PC-3 (cell line): ENCODE results near the gene KRTAP10-11. TPM values are rescaled to one million over a fixed set of nuclear protein-coding genes. Genes with fewer than 3 reads are reported as not detected.

Experiments
- ATAC-seq: fragments of 200-7000 bp; cut with Tn5 transposase; 2 replicates; pipeline ENCODE4 v1.9.1; 2020; ENCODE audit warnings: mild to moderate bottlenecking, moderate library complexity
- BruUV-seq: library from RNA; stranded (reverse); fragments of 400-500 nt; replicated peaks from 2 replicates; lab custom pipeline; 2021; lab: Mats Ljungman, UMichigan
- CTCF ChIA-PET: fragments of 300-600 bp; sonication (Branson Sonifier 250); formaldehyde crosslinking; loops from one replicate; lab custom pipeline; 2022; ENCODE audit warnings: antibody characterized with exemption; lab: Charles Lee
- POLR2A ChIA-PET: fragments of 300-600 bp; sonication (Branson Sonifier 250); formaldehyde crosslinking; loops from one replicate; lab custom pipeline; 2022; ENCODE audit warnings: antibody characterized with exemption; ENCODE audit not compliant: unreplicated experiment; lab: Charles Lee
- DNase-seq: peaks from one replicate; pipeline ENCODE4 v3.0.0-alpha.2; 2015
- H2AFZ ChIP-seq: fragments of 300-600 bp; sonication (generic); 2 replicates; pipeline ENCODE4 v1.6.0; 2016; ENCODE audit warnings: antibody characterized with exemption, low read length
- H3F3A ChIP-seq: fragments of 300-600 bp; sonication (generic); one replicate; pipeline ENCODE4 v1.6.0; 2017; ENCODE audit warnings: antibody characterized with exemption, low read length, control low read depth, mild to moderate bottlenecking; ENCODE audit not compliant: unreplicated experiment
- H3K27ac ChIP-seq: fragments of 300-600 bp; sonication (generic); 2 replicates; pipeline ENCODE4 v1.5.1; 2016; ENCODE audit warnings: mild to moderate bottlenecking, low read length
- H3K27me3 ChIP-seq: fragments of 300-600 bp; sonication (generic); 2 replicates; pipeline ENCODE4 v1.6.1; 2016; ENCODE audit warnings: low read length, mixed read lengths
- H3K36me3 ChIP-seq: fragments of 300-600 bp; sonication (generic); 2 replicates; pipeline ENCODE4 v1.6.1; 2016; ENCODE audit warnings: low read depth, mixed run types, low read length, mixed read lengths
- H3K4me1 ChIP-seq: fragments of 300-600 bp; sonication (generic); 2 replicates; pipeline ENCODE4 v1.5.1; 2016; ENCODE audit warnings: low read length; ENCODE audit not compliant: insufficient read depth
- H3K4me2 ChIP-seq: fragments of 300-600 bp; sonication (generic); 2 replicates; pipeline ENCODE4 v1.6.0; 2016; ENCODE audit warnings: low read length
- H3K4me3 ChIP-seq: fragments of 300-600 bp; sonication (generic); 2 replicates; pipeline ENCODE4 v1.5.1; 2016; ENCODE audit warnings: mild to moderate bottlenecking, low read length, mixed read lengths
- H3K79me2 ChIP-seq: fragments of 300-600 bp; sonication (generic); 2 replicates; pipeline ENCODE4 v1.6.1; 2017; ENCODE audit warnings: low read length, mixed read lengths
- H3K9ac ChIP-seq: fragments of 300-600 bp; sonication (generic); 2 replicates; pipeline ENCODE4 v1.6.0; 2016; ENCODE audit warnings: mild to moderate bottlenecking, low read length
- H3K9me2 ChIP-seq: fragments of 300-600 bp; sonication (generic); replicated peaks from 2 replicates; pipeline ENCODE4 v1.6.1; 2016; ENCODE audit warnings: mixed run types, low read length, mixed read lengths
- H3K9me3 ChIP-seq: fragments of 300-600 bp; sonication (generic); 2 replicates; pipeline ENCODE4 v1.6.1; 2016; ENCODE audit warnings: low read length, mixed read lengths
- H4K20me1 ChIP-seq: fragments of 300-600 bp; sonication (generic); 2 replicates; pipeline ENCODE4 v1.6.1; 2016; ENCODE audit warnings: low read length, mixed read lengths
- EZH2 ChIP-seq: fragments of 300-600 bp; sonication (generic); IDR thresholded peaks from one replicate; pipeline ENCODE4 v1.6.1; 2017; ENCODE audit warnings: antibody characterized with exemption, mild to moderate bottlenecking, low read length; ENCODE audit not compliant: unreplicated experiment
- EZH2phosphoT487 ChIP-seq: fragments of 300-600 bp; sonication (generic); IDR thresholded peaks from 2 replicates; pipeline ENCODE4 v1.6.1; 2018; ENCODE audit warnings: mild to moderate bottlenecking, antibody characterized with exemption, low read length, borderline replicate concordance
- intact Hi-C: fragments of 100-400 bp; cut with micrococcal nuclease; formaldehyde crosslinking; loops from 2 replicates; pipeline ENCODE4 v1.9.0; 2023
- total RNA-seq: library from RNA; depleted of rRNA; stranded (reverse); fragments of >200 nt; gene quantifications from 2 replicates; pipeline ENCODE4 v1.2.3, GENCODE V29; 2014
- TF ChIP-seq, protein P1 (sequence below): fragments of 300-600 bp; sonication (generic); conservative IDR thresholded peaks from 2 replicates; pipeline ENCODE4 v1.5.1; 2017; ENCODE audit warnings: antibody characterized with exemption, low read depth, mild to moderate bottlenecking, low read length

The KRTAP10-11 gene
- total RNA-seq, 1 experiment from 2014 or later: not detected

DNA sequence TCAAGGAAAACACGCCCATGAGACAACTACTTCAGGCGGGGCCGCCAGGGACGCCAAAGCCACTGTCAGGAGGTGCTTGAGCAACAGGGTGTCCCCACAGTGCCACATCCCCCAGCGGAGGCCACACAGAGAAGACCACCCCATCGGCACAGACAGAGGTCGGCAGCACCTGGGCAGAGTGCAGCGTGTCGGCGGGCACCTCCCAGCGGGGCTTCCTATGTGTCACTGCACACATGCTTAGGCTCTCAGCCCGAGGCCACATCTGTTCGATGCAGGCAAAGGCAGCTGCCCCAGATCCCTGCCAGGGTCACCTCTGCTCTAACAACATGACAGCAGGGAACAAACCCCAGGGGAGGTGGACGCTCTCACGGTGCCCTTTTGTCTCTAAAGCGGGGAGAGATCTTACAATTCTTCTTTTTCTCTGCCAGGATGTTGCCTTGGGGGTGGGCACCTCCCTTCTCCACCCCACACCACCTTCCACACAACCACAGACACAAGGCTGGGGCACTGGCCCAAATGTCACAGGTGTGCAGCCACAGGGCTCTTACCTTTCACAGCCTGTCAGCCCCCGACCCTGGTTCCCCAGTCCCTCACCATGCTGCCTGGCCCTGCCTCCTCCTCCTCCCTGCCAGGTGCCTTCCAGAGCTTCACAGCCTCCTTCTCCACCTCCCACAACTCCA is 30.2 kb upstream of the KRTAP10-11 start:
- TF ChIP-seq EZH2phosphoT487 (no peak), EZH2 (no peak)
- TF ChIP-seq, protein P1, sequence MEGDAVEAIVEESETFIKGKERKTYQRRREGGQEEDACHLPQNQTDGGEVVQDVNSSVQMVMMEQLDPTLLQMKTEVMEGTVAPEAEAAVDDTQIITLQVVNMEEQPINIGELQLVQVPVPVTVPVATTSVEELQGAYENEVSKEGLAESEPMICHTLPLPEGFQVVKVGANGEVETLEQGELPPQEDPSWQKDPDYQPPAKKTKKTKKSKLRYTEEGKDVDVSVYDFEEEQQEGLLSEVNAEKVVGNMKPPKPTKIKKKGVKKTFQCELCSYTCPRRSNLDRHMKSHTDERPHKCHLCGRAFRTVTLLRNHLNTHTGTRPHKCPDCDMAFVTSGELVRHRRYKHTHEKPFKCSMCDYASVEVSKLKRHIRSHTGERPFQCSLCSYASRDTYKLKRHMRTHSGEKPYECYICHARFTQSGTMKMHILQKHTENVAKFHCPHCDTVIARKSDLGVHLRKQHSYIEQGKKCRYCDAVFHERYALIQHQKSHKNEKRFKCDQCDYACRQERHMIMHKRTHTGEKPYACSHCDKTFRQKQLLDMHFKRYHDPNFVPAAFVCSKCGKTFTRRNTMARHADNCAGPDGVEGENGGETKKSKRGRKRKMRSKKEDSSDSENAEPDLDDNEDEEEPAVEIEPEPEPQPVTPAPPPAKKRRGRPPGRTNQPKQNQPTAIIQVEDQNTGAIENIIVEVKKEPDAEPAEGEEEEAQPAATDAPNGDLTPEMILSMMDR: no peak
- Histone ChIP-seq H3K4me2 (no peak overlapping the region), H3K36me3 (no peaks in the 10 kb centered on the region), H3K27ac (no peak overlapping the region), H3K4me1 (no peaks in the 10 kb centered on the region), H2AFZ (no peak overlapping the region), H3F3A (no peaks in the 10 kb centered on the region), H3K79me2 (no peaks in the 10 kb centered on the region), H3K9me3 (peaks cover 7% of the 10 kb centered on the region; the same call in 1 of the 2 replicates), H3K4me3 (no peak overlapping the region), H3K27me3 (no peaks in the 10 kb centered on the region), H4K20me1 (no peaks in the 10 kb centered on the region), H3K9me2 (no peaks in the 10 kb centered on the region), H3K9ac (no peak overlapping the region)
- intact Hi-C loops: no loop called here
- ATAC-seq (no peak), DNase-seq (no peak)
- POLR2A ChIA-PET: no interaction called here
- CTCF ChIA-PET: no interaction called here
- no TSS peak for BruUV-seq

DNA sequence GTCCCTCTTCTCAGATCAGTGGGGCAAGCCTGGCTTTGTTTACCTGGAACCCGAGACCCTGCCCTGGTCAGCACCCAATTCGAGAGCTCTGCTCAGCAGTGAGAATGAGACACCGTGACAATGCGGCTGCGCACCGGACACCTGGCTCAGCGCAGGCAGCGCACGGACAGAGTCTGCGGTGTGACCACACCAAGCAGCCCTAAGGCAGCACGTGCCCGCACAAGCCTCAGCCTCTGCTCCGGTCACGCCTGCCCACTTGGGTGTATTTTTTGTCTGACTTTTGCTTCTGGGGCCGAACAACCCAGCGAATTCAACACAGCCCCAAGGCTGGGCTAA is 29.7 kb upstream of the KRTAP10-11 start:
- intact Hi-C loops: no loop called here
- Histone ChIP-seq H3K27me3 (no peaks in the 10 kb centered on the region), H3K79me2 (no peaks in the 10 kb centered on the region), H2AFZ (no peak overlapping the region), H3K4me3 (no peak overlapping the region), H3K4me1 (no peaks in the 10 kb centered on the region), H3K9me3 (peaks cover 6% of the 10 kb centered on the region; the same call in 1 of the 2 replicates), H3K9me2 (no peaks in the 10 kb centered on the region), H3K36me3 (no peaks in the 10 kb centered on the region), H3K4me2 (no peak overlapping the region), H3K9ac (no peak overlapping the region), H3K27ac (no peak overlapping the region), H4K20me1 (no peaks in the 10 kb centered on the region), H3F3A (no peaks in the 10 kb centered on the region)
- ChIA-PET POLR2A (no interaction called here), CTCF (no interaction called here)
- TF ChIP-seq, protein P1: no peak
- TF ChIP-seq EZH2phosphoT487 (no peak), EZH2 (no peak)
- BruUV-seq: no TSS peak
- no peak for DNase-seq
- ATAC-seq: no peak

DNA sequence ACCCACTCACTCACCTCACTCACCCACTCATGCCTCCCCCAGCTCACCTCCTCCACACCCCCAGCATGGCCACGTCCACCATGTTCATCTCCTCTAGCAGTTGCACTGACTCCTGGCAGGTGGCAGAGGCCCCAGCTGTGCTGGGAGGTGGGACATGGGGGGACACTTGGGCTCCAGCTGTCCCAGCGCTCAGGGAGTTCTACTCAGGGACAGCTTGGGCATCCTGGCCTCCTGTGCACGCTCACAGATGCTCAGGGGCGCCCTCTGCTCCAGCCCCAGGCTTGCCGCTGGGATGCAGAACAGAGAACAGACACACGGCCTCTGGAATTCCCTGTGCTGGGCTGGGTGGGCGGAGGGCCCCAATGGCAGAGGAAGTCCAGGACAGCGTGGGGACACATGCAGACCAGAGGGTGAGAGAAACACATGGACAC is 29.1 kb upstream of the KRTAP10-11 start:
- no peaks in the 10 kb centered on the region for H3K36me3 ChIP-seq
- DNase-seq (no peak), ATAC-seq (no peak)
- ChIA-PET POLR2A (no interaction called here), CTCF (no interaction called here)
- no peaks in the 10 kb centered on the region for H3K27me3 ChIP-seq
- H3K9ac ChIP-seq: no peak overlapping the region
- H3K9me3 ChIP-seq: peaks cover 3% of the 10 kb centered on the region; the same call in 1 of the 2 replicates
- no TSS peak for BruUV-seq
- intact Hi-C loops: no loop called here
- no peaks in the 10 kb centered on the region for H3K4me1 ChIP-seq
- H3K4me2 ChIP-seq: no peak overlapping the region
- H2AFZ ChIP-seq: no peak overlapping the region
- no peak overlapping the region for H3K27ac ChIP-seq
- no peaks in the 10 kb centered on the region for H3F3A ChIP-seq
- TF ChIP-seq EZH2: no peak
- no peak for TF ChIP-seq EZH2phosphoT487
- TF ChIP-seq, protein P1: no peak
- H3K79me2 ChIP-seq: no peaks in the 10 kb centered on the region
- H3K9me2 ChIP-seq: no peaks in the 10 kb centered on the region
- H3K4me3 ChIP-seq: no peak overlapping the region
- no peaks in the 10 kb centered on the region for H4K20me1 ChIP-seq
